BE2C (cell line): ENCODE data around the gene SLC37A4.

Experiments used
- DNase-seq: peaks from one replicate; pipeline ENCODE4 v3.0.0-alpha.2; 2020
- H3K27me3 ChIP-seq: fragments of 250-450 bp; sonication (Bioruptor Pico); 2 replicates; pipeline ENCODE4 v1.5.1; 2020; ENCODE audit warnings: mild to moderate bottlenecking
- H3K36me3 ChIP-seq: fragments of 250-450 bp; sonication (Bioruptor Pico); 2 replicates; pipeline ENCODE4 v1.5.1; 2020; ENCODE audit warnings: mild to moderate bottlenecking
- H3K4me1 ChIP-seq: fragments of 250-450 bp; sonication (Bioruptor Pico); 2 replicates; pipeline ENCODE4 v1.5.1; 2020
- H3K4me3 ChIP-seq: 2 replicates; pipeline ENCODE4 v1.5.1; 2011; ENCODE audit warnings: low read depth, low read length
- H3K9me3 ChIP-seq: fragments of 250-450 bp; sonication (Bioruptor Pico); 2 replicates; pipeline ENCODE4 v1.5.1; 2020
- TF ChIP-seq, protein P1 (sequence below): IDR thresholded peaks from 2 replicates; pipeline ENCODE4 v1.5.1; 2012; ENCODE audit warnings: mild to moderate bottlenecking, low read depth, low read length

Gene SLC37A4

GRCh38 chr11:119006656-119007055 lies 24.0 kb downstream of the SLC37A4 start:
- Histone ChIP-seq H3K4me1 (no peaks in the 10 kb centered on the region), H3K9me3 (no peaks in the 10 kb centered on the region), H3K27me3 (no peaks in the 10 kb centered on the region), H3K36me3 (peaks cover 32% of the 10 kb centered on the region), H3K4me3 (no peak overlapping the region)
- no peak for DNase-seq
- TF ChIP-seq, protein P1, sequence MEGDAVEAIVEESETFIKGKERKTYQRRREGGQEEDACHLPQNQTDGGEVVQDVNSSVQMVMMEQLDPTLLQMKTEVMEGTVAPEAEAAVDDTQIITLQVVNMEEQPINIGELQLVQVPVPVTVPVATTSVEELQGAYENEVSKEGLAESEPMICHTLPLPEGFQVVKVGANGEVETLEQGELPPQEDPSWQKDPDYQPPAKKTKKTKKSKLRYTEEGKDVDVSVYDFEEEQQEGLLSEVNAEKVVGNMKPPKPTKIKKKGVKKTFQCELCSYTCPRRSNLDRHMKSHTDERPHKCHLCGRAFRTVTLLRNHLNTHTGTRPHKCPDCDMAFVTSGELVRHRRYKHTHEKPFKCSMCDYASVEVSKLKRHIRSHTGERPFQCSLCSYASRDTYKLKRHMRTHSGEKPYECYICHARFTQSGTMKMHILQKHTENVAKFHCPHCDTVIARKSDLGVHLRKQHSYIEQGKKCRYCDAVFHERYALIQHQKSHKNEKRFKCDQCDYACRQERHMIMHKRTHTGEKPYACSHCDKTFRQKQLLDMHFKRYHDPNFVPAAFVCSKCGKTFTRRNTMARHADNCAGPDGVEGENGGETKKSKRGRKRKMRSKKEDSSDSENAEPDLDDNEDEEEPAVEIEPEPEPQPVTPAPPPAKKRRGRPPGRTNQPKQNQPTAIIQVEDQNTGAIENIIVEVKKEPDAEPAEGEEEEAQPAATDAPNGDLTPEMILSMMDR: no peak

DNA sequence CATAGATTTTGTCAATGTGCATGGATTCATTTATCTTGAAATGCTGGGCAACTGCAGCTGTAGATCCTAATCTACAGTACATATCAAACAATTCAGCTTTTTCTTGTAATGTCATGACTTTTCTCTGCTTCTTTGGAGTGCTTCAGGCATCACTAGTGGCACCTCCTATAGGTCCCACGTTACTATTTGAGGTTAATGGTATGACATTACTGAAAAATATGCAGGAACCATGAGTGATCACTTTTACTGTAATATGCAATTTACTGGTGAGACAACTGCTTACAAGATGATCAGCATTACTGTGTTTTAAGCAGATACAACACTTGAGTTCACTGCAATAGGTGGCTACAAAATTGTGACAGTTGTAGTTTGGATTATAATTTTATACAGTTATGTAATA lies 29.8 kb downstream of the SLC37A4 start:
- Histone ChIP-seq H3K9me3 (no peaks in the 10 kb centered on the region), H3K4me3 (no peak overlapping the region), H3K36me3 (peaks cover 17% of the 10 kb centered on the region), H3K27me3 (no peaks in the 10 kb centered on the region), H3K4me1 (0 out of 2 replicates have a peak, but pooled peaks cover 2% of the 10 kb centered on the region)
- DNase-seq: no peak
- TF ChIP-seq, protein P1: no peak

DNA sequence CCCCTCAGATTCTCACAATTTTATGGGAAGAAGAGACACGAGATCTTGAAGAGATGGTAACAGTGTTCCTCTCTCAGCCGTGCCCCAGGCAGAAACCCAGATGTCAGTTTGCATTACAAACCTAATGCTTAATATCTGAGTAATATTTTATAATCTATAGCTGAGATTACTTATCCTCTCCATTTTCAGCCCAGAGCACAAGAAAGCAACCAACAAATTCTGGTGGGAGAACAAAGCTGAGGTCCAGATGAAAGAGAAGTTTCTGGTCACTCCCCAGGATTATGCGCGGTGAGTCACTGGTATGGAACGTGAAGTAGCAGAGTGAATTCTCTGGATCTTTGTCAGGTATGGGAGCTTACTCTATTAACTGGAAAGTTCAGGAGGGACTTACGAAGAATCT lies 31.9 kb downstream of the SLC37A4 start:
- Histone ChIP-seq H3K27me3 (no peaks in the 10 kb centered on the region), H3K4me3 (peak overlapping the region; percentile 92), H3K4me1 (0 out of 2 replicates have a peak, but pooled peaks cover 2% of the 10 kb centered on the region), H3K9me3 (no peaks in the 10 kb centered on the region), H3K36me3 (peaks cover 11% of the 10 kb centered on the region)
- TF ChIP-seq, protein P1: no peak
- no peak for DNase-seq

DNA sequence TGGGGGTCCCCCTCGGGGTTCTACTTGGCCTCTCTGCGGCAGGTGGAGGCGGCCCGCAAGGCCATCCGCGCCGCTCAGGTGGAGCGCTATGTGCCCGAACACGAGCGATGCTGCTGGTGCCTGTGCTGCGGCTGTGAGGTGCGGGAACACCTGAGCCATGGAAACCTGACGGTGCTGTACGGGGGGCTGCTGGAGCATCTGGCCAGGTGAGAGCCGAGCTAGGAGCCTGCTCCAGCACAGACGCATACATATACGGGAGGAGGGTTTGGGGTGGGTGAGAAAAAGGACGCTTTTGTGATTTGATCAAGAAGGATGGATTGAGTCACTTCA lies 32.3 kb downstream of the SLC37A4 start:
- Histone ChIP-seq H3K9me3 (no peaks in the 10 kb centered on the region), H3K36me3 (peaks cover 8% of the 10 kb centered on the region), H3K4me3 (peak overlapping the region; percentile 92), H3K4me1 (0 out of 2 replicates have a peak, but pooled peaks cover 2% of the 10 kb centered on the region), H3K27me3 (no peaks in the 10 kb centered on the region)
- DNase-seq: no peak
- TF ChIP-seq, protein P1: no peak

DNA sequence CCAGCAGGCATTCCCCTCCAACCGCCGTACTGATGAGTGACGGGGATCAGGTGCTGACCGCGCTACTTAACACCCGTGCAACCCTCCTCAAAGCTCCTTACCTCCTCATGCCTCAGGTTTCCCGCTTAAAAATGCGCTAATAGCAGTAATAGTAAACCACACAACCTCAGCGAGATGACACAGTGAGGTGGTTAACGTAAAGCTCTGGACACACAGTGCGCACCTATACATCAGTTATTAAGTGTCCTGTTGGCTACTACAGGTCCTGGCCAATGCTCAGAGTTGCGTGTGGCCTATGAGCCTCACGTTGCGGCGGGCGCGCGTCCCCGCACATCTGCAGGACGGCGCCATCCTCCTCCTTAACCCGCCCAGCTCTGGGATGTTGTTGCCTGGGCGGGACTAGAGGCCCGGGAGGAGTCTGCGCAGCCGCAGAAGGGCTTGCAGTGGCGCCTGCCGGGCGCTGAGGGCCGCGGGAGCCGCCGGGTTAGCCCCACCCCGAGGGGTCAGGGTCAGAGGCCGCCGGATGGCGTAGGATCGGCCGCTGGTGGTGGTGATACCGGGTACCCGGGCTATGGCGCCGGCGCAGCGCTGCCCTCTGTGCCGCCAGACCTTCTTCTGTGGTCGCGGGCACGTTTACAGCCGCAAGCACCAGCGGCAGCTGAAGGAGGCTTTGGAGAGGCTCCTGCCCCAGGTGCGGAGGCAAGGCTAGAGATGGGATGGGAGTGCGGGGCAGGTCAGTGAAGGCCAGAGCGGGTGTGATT lies 32.9 kb downstream of the SLC37A4 start, which contains the start of gene CENATAC:
CENATAC (plus strand) TSS at position 512 of the 761 bp plus-strand sequence; CDS start at position 572, 60 bp downstream.
- 0 out of 2 replicates have a peak, but pooled peaks cover 2% of the 10 kb centered on the region for H3K4me1 ChIP-seq
- no peaks in the 10 kb centered on the region for H3K9me3 ChIP-seq
- peak within 1 kb of the TSS; percentile 92 for H3K4me3 ChIP-seq
- H3K27me3 ChIP-seq: no peaks in the 10 kb centered on the region
- TF ChIP-seq, protein P1: no peak
- DNase-seq: peak; percentile 93
- peaks cover 8% of the 10 kb centered on the region for H3K36me3 ChIP-seq
